ENCODE measurements around the gene FBXL13.
"Not testable (repeated sequence)": the region's sequence is repeated elsewhere in the genome, so short reads cannot be mapped to it uniquely, and the experiment has no call there.

- TF ChIP-seq EZH2 (IDR thresholded peaks at IDR 0.05; ENCODE audit: borderline replicate concordance, low read length); CTCF (IDR thresholded peaks at IDR 0.05; ENCODE audit: low read length): not testable (repeated sequence)
Measured at GRCh38 chr7:103021490-103021889, 53.1 kb downstream of the FBXL13 start.
